GM10266 (cell line): ENCODE data around the gene RWDD2A.

ENCODE experiments used
- DNase-seq: peaks from one replicate; pipeline ENCODE4 v3.0.0; 2012; ENCODE audit errors: extremely low spot score
- TF ChIP-seq, protein P1 (sequence below): IDR thresholded peaks from 2 replicates; pipeline ENCODE4 v1.5.1; 2012; ENCODE audit warnings: mild to moderate bottlenecking, low read depth; ENCODE audit not compliant: control insufficient read depth, insufficient read depth; ENCODE audit errors: missing control alignments

RWDD2A gene

DNA sequence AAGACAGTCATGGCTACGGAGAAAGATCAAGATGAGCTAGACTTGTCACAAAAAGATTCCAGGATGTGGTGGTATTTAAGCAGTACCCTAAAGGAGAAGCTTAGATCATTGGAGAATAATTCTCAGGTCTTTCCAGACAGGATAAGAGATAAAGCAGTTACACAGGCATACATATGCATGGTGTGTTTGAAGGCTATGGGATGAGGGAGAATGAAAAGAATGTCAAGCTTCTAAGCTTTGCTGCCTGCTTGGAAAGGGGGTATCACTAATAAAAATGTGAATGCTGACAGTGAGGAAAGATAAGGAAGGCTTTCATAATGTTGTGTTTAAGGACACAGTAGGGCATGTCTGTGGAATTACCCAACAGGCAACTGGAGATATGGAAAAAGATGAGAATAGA, 28.1 kb downstream of the RWDD2A start:
- no peak for DNase-seq
- TF ChIP-seq, protein P1, sequence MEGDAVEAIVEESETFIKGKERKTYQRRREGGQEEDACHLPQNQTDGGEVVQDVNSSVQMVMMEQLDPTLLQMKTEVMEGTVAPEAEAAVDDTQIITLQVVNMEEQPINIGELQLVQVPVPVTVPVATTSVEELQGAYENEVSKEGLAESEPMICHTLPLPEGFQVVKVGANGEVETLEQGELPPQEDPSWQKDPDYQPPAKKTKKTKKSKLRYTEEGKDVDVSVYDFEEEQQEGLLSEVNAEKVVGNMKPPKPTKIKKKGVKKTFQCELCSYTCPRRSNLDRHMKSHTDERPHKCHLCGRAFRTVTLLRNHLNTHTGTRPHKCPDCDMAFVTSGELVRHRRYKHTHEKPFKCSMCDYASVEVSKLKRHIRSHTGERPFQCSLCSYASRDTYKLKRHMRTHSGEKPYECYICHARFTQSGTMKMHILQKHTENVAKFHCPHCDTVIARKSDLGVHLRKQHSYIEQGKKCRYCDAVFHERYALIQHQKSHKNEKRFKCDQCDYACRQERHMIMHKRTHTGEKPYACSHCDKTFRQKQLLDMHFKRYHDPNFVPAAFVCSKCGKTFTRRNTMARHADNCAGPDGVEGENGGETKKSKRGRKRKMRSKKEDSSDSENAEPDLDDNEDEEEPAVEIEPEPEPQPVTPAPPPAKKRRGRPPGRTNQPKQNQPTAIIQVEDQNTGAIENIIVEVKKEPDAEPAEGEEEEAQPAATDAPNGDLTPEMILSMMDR = no peak

DNA sequence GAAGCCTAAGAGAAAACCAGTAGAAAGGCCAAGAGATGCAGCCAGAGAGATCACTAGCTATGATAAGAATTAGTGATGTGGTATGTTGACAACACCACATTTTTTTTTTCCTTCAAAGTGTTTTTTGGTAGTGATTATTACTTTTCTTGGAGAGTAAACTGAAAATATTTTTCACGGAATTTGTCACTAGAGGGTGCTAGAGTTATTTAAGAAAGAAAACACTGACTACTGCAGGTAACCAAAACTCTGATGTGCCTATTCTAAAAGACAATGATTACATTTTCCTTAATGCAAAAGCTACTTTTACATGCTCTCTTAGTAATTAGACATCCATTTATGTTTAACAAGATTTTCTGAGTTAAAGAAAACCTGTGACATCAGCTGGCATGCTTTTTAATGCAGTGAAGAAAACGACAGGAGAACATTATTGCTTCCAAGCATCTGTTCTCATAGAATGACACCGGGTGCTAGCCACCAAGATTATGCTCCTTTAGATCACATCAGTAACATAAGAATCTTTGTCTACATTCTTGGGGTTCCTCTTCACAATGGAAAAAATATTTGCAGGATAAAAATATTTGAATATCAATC, 28.8 kb downstream of the RWDD2A start:
- DNase-seq = peak; percentile 19

DNA sequence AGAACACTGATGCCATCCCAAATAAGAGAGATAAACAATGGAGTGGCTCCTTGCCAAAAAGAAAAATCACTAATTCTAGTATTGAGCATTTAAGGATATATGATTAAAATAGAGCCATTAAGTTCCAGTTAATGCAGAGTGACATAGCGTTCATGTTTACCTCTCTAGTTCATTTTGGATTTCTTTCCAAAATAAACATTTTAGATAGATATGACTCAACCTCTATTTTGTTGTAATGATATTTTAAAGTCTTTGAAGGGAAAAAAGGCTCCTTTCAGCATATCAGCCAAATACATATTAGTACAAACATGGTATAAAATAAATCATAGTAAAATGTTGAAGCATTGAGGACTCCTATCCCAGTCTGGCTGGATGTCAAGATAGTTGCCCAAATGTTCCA, 33.4 kb downstream of the RWDD2A start:
- DNase-seq = no peak
- TF ChIP-seq, protein P1 = no peak

More for the DNA sequence above, 28.8 kb downstream of the RWDD2A start:
- TF ChIP-seq, protein P1 = peak; percentile 47

DNA sequence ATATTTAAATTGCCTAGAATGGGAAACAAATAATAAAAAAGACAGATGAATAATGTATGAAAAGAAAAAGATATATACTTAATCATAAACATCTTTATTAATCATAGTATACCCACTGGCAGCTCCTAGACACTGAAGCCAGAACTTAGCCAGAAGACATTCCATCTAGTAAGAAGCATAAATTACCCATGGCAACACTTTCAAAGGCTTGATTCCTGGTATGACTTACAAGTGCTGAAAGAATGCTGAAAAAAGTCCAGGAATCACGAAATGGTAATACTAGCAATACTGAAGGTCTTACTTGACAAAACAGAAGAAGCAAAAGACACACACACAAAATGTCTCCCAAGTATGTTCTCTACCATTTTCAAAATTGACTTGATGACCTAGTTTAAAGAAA, 38.0 kb downstream of the RWDD2A start:
- DNase-seq = no peak
- TF ChIP-seq, protein P1 = no peak

DNA sequence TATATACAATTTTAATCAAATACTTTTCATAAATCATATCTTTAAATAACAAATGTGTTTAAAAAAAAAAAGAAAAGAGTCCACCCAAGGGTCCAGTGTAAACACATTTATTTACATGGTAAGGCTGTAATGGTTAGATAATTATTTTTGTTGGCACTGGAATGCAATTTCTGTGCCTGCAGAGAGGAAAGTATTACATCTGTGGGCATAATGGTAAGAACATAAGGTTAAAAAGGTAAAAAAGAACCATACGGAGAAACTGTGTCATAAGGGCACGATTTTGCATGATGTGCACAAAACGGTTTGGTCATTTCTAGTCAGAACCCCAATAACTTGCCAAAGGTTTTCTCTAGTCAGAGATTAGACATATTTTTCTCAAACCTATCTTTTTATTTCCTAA, 54.3 kb downstream of the RWDD2A start:
- TF ChIP-seq, protein P1 = no peak
- DNase-seq = no peak
